Fibroblast of villous mesenchyme (primary cell): Measurements from ENCODE around the gene AOC3. TPM values are rescaled to one million over a fixed set of nuclear protein-coding genes. Genes with fewer than 3 reads are reported as not detected.
"Not testable (repeated sequence)": the region's sequence is repeated elsewhere in the genome, so short reads cannot be mapped to it uniquely, and the experiment has no call there.

ENCODE experiments used
- DNase-seq: peaks from one replicate; pipeline ENCODE4 v3.0.0-alpha.2; 2010; ENCODE audit warnings: low read depth
- H3K4me3 ChIP-seq: 2 replicates; pipeline ENCODE4 v1.5.1; 2011; ENCODE audit warnings: low read depth, mild to moderate bottlenecking, low read length
- small RNA-seq: library from RNA; depleted of rRNA; stranded (forward); fragments of <200 nt; gene quantifications from one replicate; pipeline ENCODE3, GENCODE V24; 2012
- total RNA-seq: library from RNA; depleted of rRNA; stranded (reverse); fragments of >200 nt; gene quantifications from 2 replicates; pipeline ENCODE4 v1.2.3, GENCODE V29; 2012
- TF ChIP-seq, protein P1 (sequence below): IDR thresholded peaks from 2 replicates; pipeline ENCODE4 v1.5.1; 2012; ENCODE audit warnings: low read depth, mild to moderate bottlenecking, low read length; ENCODE audit not compliant: insufficient read depth

AOC3 gene
- total RNA-seq, 1 donor: under 0.01 TPM

- DNase-seq: no peak
- TF ChIP-seq, protein P1, sequence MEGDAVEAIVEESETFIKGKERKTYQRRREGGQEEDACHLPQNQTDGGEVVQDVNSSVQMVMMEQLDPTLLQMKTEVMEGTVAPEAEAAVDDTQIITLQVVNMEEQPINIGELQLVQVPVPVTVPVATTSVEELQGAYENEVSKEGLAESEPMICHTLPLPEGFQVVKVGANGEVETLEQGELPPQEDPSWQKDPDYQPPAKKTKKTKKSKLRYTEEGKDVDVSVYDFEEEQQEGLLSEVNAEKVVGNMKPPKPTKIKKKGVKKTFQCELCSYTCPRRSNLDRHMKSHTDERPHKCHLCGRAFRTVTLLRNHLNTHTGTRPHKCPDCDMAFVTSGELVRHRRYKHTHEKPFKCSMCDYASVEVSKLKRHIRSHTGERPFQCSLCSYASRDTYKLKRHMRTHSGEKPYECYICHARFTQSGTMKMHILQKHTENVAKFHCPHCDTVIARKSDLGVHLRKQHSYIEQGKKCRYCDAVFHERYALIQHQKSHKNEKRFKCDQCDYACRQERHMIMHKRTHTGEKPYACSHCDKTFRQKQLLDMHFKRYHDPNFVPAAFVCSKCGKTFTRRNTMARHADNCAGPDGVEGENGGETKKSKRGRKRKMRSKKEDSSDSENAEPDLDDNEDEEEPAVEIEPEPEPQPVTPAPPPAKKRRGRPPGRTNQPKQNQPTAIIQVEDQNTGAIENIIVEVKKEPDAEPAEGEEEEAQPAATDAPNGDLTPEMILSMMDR: no peak
- H3K4me3 ChIP-seq: no peak overlapping the region
These were observed 47.3 kb downstream of the AOC3 start for GRCh38 chr17:42898147-42898811.

DNA sequence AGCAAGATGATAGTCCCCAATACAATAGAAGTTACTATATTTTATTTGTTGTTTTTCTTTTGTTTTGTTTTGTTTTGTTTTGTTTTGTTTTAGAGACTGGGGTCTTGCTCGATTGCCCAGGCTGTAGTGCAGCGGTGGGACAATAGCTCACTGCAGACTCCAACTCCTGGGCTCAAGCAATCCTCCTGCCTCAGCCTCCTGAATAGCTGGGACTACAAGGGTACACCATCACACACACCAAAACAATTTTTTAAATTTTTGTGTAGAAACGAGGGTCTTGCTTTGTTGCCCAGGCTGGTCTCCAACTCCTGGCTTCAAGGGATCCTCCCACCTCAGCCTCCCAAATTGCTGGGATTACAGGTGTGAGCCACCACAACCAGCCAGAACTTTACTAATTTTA lies 49.0 kb downstream of the AOC3 start:
- not testable (repeated sequence) for H3K4me3 ChIP-seq, DNase-seq

DNA sequence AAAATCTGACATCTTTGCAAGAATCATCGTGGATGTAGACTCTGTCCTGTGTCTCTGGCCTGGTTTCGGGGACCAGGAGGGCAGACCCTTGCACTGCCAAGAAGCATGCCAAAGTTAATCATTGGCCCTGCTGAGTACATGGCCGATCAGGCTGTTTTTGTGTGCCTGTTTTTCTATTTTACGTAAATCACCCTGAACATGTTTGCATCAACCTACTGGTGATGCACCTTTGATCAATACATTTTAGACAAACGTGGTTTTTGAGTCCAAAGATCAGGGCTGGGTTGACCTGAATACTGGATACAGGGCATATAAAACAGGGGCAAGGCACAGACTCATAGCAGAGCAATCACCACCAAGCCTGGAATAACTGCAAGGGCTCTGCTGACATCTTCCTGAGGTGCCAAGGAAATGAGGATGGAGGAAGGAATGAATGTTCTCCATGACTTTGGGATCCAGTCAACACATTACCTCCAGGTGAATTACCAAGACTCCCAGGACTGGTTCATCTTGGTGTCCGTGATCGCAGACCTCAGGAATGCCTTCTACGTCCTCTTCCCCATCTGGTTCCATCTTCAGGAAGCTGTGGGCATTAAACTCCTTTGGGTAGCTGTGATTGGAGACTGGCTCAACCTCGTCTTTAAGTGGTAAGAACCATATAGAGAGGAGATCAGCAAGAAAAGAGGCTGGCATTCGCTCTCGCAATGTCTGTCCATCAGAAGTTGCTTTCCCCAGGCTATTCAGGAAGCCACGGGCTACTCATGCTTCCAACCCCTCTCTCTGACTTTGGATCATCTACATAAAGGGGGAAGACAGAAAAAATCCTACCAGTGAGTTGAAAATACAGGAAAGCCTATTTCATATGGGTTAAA lies 49.7 kb downstream of the AOC3 start, which contains the start of gene G6PC1:
Gene G6PC1 (plus strand): TSS at position 340 of the 872 bp plus-strand sequence. CDS start 78 bp downstream, at position 418.
- no peak within 1 kb of the TSS for H3K4me3 ChIP-seq
- no peak for DNase-seq
- TF ChIP-seq, protein P1: no peak

GRCh38 chr17:42901535-42902229 lies 50.7 kb downstream of the AOC3 start:
- no peak for DNase-seq
- TF ChIP-seq, protein P1: no peak
- H3K4me3 ChIP-seq: no peak overlapping the region

GRCh38 chr17:42904110-42904469 lies 53.1 kb downstream of the AOC3 start:
- TF ChIP-seq, protein P1: no peak
- no peak overlapping the region for H3K4me3 ChIP-seq
- DNase-seq: no peak

DNA sequence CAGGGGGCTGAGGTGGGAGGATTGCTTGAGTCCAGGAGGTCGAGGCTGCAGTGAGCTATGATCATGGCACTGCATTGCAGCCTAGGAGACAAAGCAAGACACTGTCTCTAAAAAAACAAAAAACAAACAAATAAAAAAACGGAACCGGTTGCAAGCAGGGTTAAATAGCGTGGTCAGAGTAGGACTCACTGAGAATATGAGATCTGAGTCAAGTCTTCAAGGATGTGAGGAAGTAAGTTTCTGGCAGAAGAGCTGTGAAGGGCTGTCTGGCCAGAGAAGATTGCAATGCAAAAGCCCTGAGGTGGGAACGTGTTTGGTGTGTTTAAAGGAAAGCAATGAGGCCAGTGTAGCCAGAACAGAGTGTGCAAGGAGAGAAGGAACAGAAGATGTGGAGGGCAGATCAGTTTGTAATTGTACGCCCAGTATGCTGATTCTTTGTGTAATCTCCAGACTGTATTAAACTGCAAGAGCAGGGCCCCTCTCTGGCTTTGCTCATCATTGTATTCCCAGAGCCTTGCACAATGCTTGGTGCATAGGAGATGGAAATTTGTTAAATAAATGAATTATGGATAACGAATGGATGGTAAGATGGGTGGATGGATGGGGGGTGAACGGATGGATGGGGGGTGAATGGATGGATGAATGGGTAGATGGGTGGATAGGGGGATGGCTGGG lies 55.9 kb downstream of the AOC3 start:
- no peak overlapping the region for H3K4me3 ChIP-seq
- DNase-seq: no peak
- TF ChIP-seq, protein P1: no peak

Small RNAs within 50 kb of the gene (small RNA-seq; reads per million reads assigned to genes)
- gene MIR6781 (not detected), gene RNU6-287P (not detected)

Other genes with a start within 250 kb of the AOC3 start
- gene RETREG3, start 241.8 kb upstream of the AOC3 start, total RNA-seq: 59.9 and 80.3 TPM in 2 replicates
- gene TUBG1, start 241.5 kb upstream of the AOC3 start, total RNA-seq: 36.1 and 52.2 TPM in 2 replicates
- gene TUBG2, start 191.9 kb upstream of the AOC3 start, total RNA-seq: 11.7 and 13.2 TPM in 2 replicates
- 13.8 and 15.1 TPM in 2 replicates for gene PLEKHH3, start 174.2 kb upstream of the AOC3 start, total RNA-seq
- gene CCR10, start 169.4 kb upstream of the AOC3 start, total RNA-seq: 4.5 and 6.5 TPM in 2 replicates
- 45.4 and 60.5 TPM in 2 replicates for gene CNTNAP1, start 168.7 kb upstream of the AOC3 start, total RNA-seq
- 16.8 and 22.0 TPM in 2 replicates for gene EZH1, start 106.2 kb upstream of the AOC3 start, total RNA-seq
- gene RAMP2, start 90.0 kb upstream of the AOC3 start, total RNA-seq: not detected in 2 replicates
- gene VPS25, start 77.8 kb upstream of the AOC3 start, total RNA-seq: 52.2 and 53.1 TPM in 2 replicates
- 1.3 and 3.9 TPM in 2 replicates for gene WNK4, start 70.6 kb upstream of the AOC3 start, total RNA-seq
- 52.2 and 66.4 TPM in 2 replicates for gene COA3, start 52.5 kb upstream of the AOC3 start, total RNA-seq
- 0.32 TPM in 1 of 2 replicates, not detected in the other for gene CNTD1, start 52.3 kb upstream of the AOC3 start, total RNA-seq
- 70.2 and 90.2 TPM in 2 replicates for gene BECN1, start 26.9 kb upstream of the AOC3 start, total RNA-seq
- 102 and 130 TPM in 2 replicates for gene PSME3, start 17.8 kb upstream of the AOC3 start, total RNA-seq
- gene AOC2, start 6.6 kb upstream of the AOC3 start, total RNA-seq: 0.43 and 0.64 TPM in 2 replicates
- not detected in 2 replicates for gene G6PC1, start 49.6 kb downstream of the AOC3 start, total RNA-seq
- 16.0 and 16.8 TPM in 2 replicates for gene AARSD1, start 113.3 kb downstream of the AOC3 start, total RNA-seq
- gene PTGES3L, start 128.9 kb downstream of the AOC3 start, total RNA-seq: 1.3 TPM in 2 replicates
- 9.3 and 11.2 TPM in 2 replicates for gene RUNDC1, start 129.4 kb downstream of the AOC3 start, total RNA-seq
- 1,005 and 1,254 TPM in 2 replicates for gene RPL27, start 147.2 kb downstream of the AOC3 start, total RNA-seq
- gene IFI35, start 155.6 kb downstream of the AOC3 start, total RNA-seq: 31.5 and 34.5 TPM in 2 replicates
- gene VAT1, start 171.2 kb downstream of the AOC3 start, total RNA-seq: 207 and 320 TPM in 2 replicates
- gene RND2, start 174.0 kb downstream of the AOC3 start, total RNA-seq: 0.97 and 1.3 TPM in 2 replicates